HS-27A (cell line): ENCODE measurements around the gene SNX7.
A peak's percentile ranks its signal among the peaks of the same experiment; 100 is the strongest.

ENCODE experiments used
- DNase-seq: peaks from one replicate; pipeline ENCODE4 v3.0.0-alpha.2; 2012; ENCODE audit warnings: low read depth, missing footprints

The SNX7 gene, protein sequence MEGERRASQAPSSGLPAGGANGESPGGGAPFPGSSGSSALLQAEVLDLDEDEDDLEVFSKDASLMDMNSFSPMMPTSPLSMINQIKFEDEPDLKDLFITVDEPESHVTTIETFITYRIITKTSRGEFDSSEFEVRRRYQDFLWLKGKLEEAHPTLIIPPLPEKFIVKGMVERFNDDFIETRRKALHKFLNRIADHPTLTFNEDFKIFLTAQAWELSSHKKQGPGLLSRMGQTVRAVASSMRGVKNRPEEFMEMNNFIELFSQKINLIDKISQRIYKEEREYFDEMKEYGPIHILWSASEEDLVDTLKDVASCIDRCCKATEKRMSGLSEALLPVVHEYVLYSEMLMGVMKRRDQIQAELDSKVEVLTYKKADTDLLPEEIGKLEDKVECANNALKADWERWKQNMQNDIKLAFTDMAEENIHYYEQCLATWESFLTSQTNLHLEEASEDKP

DNA sequence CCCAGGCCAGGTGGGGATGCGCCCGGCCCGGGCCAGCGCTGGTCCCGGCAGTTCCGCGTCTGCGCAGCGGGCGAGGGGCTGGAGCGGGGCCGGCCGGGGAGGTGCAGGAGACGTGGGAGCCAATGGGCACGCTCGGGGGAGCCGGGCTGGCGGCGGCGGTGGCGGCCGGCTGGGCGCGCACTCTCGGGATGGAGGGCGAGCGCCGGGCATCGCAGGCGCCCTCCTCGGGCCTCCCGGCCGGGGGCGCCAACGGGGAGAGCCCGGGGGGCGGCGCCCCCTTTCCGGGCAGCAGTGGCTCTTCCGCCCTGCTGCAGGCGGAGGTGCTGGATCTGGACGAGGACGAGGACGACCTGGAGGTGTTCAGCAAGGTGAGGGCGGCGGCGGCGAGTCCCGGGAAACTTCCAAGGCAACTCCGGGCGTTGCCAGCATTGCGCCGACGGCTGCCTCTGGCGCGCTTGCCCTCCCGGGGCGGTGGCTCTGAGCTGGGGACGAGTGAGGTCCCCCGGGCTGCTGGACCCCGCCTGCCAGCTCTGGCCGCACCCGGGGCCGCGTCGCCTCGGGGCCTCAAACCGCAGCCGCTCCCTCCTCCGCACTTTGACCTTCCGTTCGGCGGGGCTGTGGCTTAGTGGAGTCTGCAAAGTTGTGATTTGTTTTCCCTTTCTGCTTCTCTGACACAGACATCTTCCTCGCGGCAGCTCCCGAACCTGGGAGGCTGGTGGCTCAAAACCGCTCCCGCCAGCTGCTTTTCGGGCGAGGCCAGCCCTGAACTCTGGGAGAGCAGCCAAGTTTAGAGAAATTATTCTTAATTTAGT lies at the start of gene SNX7:
TSS of gene SNX7 (plus strand) at position 178 of the 812 bp plus-strand sequence. CDS start at position 189, 11 bp downstream.
- DNase-seq: peak; percentile 60

DNA sequence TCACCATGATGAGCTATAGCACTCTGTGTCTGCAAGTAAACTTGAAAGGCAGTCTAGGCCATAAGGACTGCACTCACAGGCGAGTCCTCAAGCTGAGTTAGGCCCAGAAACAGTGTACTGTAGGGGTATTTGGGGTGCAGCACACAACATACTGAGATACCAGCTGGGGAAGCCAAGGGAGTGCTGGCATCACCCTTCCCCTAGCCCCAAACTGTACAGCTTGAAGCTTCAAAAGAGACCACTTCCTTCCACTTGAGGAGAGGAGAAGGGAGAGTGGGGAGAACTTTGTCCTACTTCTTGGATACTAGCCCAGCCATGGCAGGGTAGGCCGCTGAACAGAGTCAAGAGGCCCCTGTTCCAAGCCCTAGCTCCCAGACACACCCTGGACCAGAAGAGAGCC lies 24.2 kb upstream of the SNX7 start:
- no peak for DNase-seq

DNA sequence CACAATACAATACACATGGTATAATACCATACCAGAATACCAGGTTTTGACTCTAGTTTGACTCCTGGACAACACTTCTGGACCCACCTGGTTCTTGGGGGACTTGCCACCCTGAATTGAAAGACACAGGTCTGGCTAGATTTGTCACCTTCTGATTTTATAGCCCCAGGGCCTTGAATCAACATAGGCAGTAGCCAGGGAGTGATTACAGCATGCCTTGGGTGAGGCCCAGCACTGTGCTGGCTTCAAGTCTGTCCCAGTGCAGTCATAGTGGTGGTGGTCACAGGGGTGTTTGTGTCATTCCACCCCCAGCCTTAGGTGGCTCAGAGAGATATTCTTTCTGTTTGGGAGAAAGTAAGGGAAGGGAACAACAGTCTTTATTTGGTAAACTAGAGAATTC lies 23.3 kb upstream of the SNX7 start:
- DNase-seq: no peak

DNA sequence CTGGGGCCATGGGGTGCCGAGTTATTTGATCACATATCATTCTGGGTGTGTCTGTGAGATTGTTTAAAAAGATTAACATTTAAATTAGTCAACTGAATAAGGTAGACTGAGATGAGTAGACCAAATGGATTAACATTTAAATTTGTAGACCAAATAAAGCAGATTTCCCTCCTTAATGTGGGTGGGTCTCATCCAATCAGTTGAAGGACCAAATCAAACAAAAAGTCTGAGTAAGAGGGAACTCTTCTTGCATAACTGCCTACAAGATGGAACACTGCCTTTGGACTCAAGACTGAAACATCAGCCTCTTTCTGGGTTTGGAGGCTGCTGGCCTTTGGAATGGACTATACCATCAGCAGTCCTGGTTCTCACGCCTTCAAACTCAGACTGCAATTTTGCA lies 17.0 kb upstream of the SNX7 start:
- DNase-seq: no peak

DNA sequence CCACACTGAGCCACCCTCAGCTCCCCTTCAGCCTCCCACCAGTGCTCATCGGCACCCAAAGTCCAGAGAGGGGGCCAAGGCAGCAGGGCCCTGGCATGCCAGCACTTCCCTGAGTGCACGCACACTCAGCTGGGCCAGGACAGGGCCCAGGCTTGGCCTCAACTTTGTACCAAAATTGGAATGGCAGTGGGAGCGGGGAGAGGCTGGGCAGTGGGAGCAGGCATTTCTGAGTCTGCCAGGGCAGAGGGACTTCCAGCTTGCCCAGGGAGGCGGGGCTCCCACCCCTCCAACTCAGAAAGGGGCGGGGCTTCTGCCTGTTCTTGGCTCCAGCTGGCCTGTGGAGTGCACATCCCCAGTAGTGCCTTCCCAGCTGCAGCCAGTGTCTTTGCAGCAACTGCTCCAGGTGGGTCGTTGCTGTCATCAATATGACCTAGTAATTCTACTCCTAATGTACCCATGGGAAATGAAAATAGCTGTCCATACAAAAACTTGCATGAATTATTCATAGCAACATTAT lies 10.3 kb upstream of the SNX7 start:
- no peak for DNase-seq

DNA sequence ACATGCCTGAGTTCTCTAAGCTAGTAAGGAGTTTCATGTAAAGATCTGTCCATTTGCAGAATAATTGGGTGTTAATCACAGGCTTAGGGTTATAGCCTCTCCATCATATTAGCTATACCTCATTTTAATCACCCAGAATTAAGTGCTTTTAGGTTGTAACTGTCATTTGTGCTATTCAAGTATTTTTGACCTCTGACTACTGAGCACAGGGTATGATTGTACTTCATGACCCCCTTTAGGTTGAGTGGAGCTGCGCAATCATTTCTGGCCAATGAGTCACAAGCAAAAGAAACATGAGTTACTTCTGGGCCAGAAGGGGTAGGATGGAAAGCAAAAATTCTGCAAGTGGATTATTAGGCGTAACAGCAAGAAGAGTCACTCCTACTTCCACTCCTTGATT lies 8.4 kb upstream of the SNX7 start:
- no peak for DNase-seq

DNA sequence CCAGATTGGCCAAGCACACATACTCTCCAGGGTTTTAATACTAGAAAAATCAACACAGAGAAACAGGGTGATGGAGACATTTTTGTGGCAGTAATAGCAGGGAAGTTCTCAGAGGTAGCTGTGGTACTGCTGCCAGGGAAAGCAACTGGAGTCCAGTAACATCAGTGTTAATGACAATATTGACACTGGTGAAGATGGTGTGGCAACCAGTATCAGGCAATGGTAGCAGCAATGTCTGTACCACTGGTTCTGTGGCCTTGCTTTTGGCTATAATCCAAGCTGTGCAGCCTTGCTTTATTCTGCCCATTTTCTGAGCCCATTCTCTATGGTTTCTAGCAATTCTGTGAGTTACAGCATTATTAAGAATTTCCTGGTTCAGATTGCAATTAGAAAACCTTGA lies 1.6 kb upstream of the SNX7 start:
- DNase-seq: no peak

DNA sequence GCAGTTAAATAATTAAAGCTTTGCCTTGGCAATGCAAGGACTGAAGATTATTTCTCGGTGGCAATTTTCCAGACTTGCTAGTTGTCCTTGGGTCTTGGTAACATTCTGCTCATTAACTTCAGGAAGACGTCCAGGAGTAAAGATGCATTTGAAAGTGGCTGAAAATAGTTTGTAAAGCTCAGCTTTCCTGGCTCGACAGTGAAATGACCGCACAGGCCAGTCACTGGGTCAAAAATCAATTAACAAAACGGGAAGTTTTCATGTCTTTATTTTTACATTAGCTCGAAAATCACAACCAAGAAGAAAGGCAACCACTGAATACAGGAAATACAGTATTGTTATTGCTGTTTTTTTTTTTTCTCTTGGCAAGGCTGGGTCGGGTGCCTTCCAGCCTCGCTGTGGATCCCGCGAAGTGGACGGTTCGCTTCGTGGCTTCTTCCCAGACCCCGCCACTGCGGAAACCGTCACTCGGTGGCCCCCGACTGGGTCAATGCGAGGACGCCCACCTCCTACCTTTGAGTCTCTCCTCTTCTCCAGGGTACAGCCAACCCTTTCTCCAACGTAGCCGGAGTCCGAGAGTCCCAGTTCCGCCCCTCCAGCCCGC lies 479 bp upstream of the SNX7 start:
- no peak for DNase-seq

DNA sequence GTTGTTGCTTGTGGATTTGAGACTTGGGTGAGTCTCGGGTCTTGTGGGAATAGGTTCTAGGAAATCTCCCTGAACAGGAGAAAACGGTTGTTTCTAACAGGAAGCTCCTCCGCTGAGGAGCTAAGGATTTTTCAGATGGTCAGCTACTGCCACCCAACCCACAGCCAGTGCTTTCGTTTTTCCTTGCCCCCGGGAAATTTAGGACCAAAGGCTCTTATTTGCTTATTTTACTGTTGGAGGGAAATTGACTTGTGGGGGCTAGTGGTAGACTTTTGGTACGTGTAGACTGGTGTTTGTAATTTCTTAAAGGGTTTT lies 792 bp downstream of the SNX7 start:
- DNase-seq: no peak

DNA sequence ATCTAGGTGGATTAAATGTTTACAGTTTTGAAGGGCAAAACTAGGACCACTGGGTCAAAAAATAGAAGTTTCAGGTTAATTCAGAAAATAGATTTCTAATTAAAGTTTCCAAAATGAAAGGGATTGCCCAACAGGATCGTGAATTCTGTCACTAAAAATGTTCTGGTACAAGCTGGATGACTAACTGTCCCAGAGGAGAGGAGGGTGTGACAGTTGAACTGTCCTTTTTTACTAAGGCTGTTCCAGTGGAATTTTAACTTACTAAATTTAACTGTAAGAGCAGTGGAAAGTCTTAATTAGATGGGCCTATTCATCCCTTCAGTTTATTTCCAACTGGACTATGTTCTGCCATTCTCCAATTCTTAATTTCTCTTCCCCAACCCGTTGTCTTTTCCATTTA lies 7.2 kb downstream of the SNX7 start:
- DNase-seq: no peak

DNA sequence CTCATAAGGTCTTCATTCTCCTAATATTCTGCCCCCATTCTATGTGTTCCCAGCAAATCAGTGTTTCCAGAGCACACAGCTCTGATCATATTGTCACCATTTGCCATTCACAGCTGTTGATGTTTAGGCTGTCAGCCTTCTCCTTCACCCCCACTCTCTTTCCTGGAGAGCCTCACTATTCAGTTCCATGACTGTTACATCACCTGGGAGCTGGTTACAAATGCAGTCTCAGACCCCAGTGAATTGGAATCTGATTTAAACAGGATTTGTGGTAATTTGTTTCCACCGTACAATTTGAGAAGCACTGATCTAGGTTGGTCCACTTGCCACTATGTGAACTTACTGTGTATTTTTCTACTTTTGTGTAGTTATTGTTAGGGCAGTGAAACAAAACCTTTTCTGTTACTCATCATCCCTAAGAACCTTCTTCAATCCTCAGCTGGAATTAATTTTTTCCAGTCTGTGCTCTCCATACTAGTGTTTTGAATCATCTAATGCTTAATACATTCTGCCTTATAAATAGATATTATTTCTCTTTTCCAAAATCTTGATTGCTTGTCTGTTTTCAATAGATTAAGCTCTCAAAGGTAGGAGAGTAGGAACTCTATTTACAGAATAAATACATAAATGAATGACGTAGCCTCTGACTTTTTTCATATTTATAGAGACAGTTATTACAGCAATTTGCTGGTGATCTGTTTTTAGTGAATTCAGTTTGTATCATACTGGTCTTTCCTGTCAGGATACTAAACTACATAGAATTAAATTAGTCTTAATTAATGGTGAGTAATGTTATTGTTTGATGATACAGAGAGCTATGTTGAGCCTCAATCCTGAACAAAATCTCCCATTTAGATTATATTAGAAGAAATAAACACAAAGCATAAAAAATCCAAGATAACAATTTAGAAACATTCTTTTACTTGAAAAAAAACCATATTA lies 8.1 kb downstream of the SNX7 start:
- no peak for DNase-seq

DNA sequence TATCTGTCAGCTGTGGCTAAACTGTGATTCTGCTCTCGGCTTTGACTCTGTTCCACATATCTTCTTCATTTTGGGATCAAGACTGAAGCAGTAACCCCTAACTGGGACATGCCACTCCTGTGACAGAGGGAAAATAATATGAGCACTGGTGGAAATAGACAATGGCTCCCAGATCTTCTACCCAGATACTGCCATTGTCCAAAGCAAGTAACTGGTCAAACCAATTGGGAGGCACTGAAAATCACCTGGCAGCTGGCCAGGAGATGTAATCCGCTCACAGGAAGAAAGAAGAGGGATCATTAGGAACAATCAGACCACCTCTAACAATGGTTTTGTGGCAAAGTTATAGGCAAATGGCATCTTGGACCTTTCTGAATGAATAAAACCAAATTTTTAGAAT lies 10.7 kb downstream of the SNX7 start:
- DNase-seq: no peak

DNA sequence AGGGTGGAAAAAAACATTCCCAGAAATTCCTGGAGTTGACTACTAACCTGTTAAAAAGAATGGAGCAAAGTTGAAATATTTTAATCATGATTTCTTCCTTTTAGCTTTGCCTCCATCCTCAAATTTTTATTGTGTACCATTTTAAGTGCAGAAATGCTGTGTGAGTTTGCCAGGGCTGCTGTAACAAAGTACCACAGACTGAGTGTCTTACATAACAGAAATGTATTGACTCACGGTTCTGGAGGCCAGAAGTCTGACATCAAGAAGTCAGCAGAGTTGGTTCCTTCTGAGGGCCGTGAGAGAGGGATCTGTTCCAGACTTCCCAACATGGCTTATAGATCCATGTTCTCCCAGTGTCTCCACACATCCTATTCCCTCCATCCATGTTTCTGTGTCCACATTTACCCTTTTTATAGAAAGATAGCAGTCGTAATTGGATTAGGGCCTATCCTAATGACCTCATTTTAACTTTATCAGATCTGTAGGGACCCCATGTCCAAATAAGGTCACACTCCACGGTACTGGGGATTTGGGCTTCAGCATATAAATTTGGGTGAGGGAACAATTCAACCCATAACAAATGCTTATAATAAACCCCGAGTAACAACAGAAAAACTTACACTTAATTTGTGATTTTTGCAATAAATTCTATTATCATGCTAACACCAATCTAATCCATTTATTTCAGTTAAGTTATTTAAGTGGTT lies 12.7 kb downstream of the SNX7 start:
- DNase-seq: no peak

DNA sequence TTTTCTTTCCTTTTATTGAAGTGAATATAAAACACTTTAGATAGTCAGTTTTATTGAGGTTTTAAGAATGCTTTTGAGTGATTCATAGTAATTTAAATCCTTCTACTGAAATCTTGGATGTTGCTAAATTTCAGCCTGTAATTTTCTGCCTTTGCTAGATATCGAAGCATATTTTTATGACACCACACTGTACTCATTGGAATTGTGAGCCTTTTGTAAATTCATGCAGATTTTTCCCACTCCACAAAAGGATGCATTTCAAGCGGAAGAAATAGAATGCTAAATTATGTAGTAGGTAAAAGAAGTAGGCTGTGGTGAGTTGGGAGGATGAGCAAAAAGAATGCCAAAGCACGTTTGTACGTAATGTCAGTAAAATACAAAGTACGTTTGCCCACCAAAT lies 13.8 kb downstream of the SNX7 start:
- DNase-seq: no peak

DNA sequence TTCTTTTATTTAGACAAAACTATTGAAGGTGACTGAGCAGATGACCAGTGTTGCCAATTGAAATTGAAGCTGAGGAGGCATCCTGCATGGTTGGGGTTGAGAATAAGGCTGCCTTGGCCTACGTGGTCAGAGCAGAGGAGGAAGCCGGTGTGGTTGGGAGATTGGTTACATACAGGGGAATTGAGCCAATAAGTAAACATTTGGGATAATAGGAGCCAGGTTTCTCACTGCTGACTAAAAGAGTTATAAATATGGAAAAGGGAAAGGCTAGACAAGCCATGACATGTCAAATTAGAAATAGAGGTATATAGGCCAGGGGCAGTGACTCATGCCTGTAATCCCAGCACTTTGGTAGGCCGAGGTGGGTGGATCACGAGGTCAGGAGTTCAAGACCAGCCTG lies 15.8 kb downstream of the SNX7 start:
- no peak for DNase-seq

DNA sequence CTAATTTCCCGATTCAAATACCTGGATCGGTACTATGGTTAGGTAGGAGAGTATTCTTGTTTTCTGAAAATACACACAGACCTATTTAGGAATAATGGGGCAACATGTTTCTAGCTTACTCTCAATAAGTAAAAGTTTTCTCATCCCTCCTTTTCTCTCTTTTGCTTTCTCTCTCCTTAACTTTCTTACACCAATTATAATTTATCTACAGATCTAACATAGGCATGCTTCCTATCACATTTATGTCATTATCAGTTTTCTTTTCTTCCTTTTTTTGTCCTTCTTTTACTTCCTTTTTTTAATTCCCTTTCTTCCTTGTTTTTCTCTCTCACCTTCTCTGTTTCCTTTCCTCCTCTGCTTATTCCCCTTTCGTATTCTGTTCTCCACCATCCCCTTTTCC lies 20.3 kb downstream of the SNX7 start:
- no peak for DNase-seq

DNA sequence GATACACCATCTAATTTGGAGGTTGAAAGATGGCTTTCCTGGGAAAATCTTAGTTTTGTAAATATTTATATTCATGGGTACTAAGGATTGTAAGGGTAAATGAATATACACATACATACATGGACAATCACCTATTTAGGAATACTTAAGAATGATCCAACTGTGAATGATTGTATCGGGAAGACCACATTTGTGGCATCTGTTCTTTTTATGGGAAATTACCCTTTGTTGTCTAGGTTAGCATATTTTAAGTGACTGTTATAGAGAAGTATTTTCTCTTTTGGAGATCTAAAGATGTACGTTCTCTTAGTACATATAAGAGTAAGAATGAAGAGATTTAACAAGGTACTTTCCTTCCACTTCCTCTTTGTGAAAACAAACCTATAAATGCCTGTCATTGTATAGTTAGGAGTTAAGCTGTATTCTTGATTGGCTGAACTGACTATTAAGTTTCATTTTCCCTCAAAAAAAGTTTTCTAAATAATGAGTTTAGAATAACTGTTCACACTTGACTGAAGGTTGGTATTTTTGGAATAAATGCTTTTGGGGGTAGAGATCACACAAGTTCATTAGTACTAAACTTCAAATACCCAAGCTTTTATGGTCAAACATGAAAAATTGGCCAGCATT lies 26.7 kb downstream of the SNX7 start:
- DNase-seq: no peak

DNA sequence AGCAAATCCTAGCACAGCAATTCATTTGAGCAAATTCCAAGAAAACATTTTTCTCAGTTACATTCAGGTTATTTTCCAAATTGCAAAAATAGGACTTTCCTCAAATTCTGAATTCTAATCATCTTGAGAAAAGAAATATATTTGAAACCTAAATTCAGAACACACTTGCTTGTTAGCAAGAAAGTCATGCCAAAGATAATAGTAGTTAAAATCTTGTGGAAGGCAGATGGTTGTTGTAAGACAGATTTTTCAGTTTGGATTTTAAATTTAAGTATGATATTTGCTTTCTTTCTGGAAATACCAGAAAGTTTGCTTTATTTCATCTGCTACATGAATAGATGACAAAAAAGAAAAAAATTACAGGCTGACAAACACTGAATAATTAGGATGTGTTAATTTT lies 29.1 kb downstream of the SNX7 start:
- no peak for DNase-seq

DNA sequence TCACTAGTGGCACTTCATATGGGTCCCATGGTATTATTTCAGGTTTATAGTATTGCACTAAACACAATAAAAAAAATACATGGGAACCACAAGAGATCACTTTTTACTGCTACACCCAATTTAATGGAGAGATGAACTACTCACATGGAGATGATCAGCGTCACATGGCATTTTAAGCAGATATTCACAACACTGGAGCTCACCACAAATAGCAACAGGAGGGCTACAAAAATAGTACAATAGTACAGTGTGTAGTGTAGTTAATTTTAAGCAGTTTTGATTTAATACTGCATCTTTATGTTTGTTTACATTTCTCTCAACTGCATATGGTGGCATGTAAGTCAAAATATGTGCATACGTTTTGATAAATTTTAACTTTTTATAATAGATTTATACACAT lies 31.0 kb downstream of the SNX7 start:
- DNase-seq: no peak

DNA sequence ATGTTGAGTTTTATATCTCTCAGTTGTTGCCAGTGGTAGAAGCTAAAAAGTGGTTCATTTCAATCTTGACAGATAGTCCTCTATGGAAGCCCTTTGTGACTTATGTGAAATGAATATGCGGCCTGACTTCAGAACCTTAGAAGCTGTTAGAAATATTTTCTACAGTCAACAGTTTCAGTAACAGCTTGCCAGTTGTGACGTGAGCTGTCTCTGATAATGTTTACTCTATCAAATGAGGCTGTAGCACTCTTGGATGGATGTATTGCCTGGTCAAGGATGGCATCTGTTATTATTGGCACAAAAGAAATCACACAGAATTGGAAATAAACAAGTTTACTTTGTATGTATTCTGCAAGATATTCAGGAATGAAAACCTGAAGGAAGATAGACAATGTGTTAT lies 31.9 kb downstream of the SNX7 start:
- no peak for DNase-seq

DNA sequence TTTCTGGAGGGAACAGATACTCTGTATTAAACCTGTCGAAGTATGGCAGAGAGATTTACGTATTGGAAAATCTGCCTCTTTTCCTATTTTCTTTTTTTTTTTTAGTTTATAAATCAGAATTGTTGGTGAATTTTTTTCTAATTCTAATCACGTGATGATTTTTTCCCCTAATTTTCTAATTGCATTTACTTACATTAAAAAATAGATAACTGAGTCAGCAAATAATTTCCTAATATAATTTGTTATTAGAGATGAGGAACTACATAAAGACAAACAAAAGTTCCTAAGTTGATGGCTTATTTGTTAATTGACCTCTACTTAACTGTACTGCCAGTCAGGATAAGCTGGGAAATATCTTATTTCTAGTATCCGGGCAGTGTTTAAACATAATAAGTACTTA lies 34.6 kb downstream of the SNX7 start:
- no peak for DNase-seq
